Measurements from ENCODE around the gene ERC2. TPM values are rescaled to one million over a fixed set of nuclear protein-coding genes. Genes with fewer than 3 reads are reported as not detected.

ERC2 gene
- total RNA-seq, 6 donors from 2014 or later, result 0.67 to 14.7 (median 1.3) TPM

DNA sequence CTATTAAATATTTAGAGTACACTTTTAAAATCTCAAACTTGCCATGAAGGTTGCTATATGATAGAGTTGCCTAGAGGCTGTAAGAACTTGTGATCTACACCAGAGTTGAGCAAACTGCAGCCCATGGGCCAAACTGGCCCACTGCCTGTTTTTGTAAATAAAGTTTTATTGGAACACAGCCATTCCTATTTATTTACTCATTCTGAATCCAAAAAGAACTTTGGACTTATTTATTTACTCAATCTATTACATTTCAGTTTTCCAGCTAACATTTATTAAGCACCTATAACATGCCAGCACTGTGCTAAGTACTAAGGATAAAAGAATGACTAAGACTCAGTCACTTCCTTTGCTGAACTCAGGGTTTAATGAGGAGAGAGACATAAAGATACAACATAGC, 403.6 kb downstream of the ERC2 start:
- H3K9me3 ChIP-seq, result no peaks in the 10 kb centered on the region
- ATAC-seq (ENCODE audit: low FRiP score in 2 of 2) (no peak), DNase-seq (no peak)
- no peak overlapping the region for H3K4me3 ChIP-seq
- H3K36me3 ChIP-seq, result no peaks in the 10 kb centered on the region
- no peaks in the 10 kb centered on the region for H3K4me1 ChIP-seq
- H3K27ac ChIP-seq, result no peak overlapping the region
- TF ChIP-seq, protein P1, sequence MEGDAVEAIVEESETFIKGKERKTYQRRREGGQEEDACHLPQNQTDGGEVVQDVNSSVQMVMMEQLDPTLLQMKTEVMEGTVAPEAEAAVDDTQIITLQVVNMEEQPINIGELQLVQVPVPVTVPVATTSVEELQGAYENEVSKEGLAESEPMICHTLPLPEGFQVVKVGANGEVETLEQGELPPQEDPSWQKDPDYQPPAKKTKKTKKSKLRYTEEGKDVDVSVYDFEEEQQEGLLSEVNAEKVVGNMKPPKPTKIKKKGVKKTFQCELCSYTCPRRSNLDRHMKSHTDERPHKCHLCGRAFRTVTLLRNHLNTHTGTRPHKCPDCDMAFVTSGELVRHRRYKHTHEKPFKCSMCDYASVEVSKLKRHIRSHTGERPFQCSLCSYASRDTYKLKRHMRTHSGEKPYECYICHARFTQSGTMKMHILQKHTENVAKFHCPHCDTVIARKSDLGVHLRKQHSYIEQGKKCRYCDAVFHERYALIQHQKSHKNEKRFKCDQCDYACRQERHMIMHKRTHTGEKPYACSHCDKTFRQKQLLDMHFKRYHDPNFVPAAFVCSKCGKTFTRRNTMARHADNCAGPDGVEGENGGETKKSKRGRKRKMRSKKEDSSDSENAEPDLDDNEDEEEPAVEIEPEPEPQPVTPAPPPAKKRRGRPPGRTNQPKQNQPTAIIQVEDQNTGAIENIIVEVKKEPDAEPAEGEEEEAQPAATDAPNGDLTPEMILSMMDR (IDR thresholded peaks at IDR 0.05), result no peak
- TF ChIP-seq EP300 (IDR thresholded peaks at IDR 0.05) (no peak), POLR2A (IDR thresholded peaks at IDR 0.05) (no peak), POLR2AphosphoS5 (IDR thresholded peaks at IDR 0.05) (no peak)
- no peaks in the 10 kb centered on the region for H3K27me3 ChIP-seq

DNA sequence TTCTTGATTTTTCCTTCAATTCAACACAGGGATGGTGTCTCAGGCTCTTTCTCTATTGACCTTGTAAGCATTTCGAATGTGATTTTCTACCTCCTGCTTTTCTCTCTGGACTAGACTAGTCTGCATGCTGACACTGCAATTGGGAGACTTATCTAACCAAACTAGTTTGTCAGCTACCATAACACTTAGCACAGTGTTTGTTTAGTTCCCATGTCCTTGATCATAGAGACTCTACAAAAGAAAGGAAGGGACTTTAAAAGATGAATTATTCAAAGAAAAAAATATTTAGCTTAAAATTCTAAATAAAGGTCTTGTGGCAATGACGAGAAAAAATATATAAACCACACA, 407.0 kb downstream of the ERC2 start:
- H3K9me3 ChIP-seq, result no peaks in the 10 kb centered on the region
- H3K4me3 ChIP-seq, result no peak overlapping the region
- ATAC-seq (ENCODE audit: low FRiP score in 2 of 2) (no peak), DNase-seq (no peak)
- no peak overlapping the region for H3K27ac ChIP-seq
- H3K27me3 ChIP-seq, result no peaks in the 10 kb centered on the region
- 47 to 52% methylated on average over 2 of the region's 2 CpGs for WGBS, 2 donors
- no peak for TF ChIP-seq EP300 (IDR thresholded peaks at IDR 0.05)
- TF ChIP-seq POLR2A (IDR thresholded peaks at IDR 0.05), result no peak
- H3K36me3 ChIP-seq, result no peaks in the 10 kb centered on the region
- no peaks in the 10 kb centered on the region for H3K4me1 ChIP-seq

DNA sequence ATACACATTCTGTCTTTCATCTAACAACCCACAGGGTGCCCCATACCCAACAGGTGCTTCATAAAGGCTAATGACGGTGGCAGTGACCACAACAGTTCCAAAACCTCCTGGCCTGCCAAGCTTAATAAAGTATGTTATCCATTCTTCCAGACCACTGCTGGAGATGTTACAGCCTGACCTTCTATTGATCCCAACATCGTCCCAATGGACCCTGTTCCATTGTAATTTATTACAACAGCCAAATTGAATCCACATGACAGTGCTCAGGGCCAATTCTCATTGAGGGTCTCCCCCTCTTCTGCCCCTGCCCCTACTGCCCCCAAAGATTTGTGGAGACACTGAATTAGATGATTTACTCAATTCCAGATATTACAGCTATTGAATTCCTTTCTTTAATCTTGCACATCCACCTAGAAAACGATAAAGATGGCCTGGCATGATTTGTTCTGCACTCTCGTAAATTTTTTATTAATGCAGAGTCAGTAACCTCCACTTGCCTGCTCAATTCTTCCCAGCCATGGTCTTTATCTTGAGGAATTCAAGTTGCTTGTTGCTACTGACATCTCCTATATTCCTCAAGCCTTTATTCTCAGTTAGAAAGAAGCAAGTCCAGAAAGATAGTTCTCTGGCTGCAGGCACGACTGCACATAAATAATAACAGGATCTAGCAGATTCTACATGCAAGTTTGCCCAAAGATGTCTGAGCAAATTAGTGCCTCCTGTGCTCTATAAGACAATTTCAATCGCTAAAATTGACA, 407.6 kb downstream of the ERC2 start:
- DNase-seq (no peak), ATAC-seq (ENCODE audit: low FRiP score in 2 of 2) (no peak)
- Histone ChIP-seq H3K9me3 (no peaks in the 10 kb centered on the region), H3K4me1 (no peaks in the 10 kb centered on the region), H3K27ac (no peak overlapping the region), H3K27me3 (no peaks in the 10 kb centered on the region), H3K36me3 (no peaks in the 10 kb centered on the region), H3K4me3 (no peak overlapping the region)
- TF ChIP-seq POLR2A (IDR thresholded peaks at IDR 0.05) (no peak), POLR2AphosphoS5 (IDR thresholded peaks at IDR 0.05) (no peak), EP300 (IDR thresholded peaks at IDR 0.05) (no peak)
- TF ChIP-seq, protein P1 (IDR thresholded peaks at IDR 0.05), result no peak
- 73 to 84% methylated on average over 6 of the region's 6 CpGs for WGBS, 2 donors

DNA sequence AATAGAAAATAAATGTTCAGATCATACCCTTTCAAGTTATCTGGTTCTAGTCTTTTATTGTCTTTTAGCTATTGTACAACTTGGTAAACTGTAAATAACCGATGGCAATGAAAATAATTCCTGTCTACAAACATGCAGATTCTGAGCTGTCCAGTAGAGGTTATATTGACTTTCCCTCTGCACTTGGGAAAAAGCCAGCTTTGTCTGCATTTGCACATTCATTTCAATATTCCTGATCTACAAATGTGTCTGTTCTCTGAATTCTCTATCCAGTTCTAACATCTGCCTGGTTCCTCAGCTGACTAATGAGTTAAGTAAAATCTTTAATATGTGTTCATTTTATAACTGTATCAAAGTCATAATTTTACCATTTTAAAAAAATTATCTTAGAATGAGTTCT, 408.5 kb downstream of the ERC2 start:
- DNase-seq, result no peak
- no peak for TF ChIP-seq EP300 (IDR thresholded peaks at IDR 0.05)
- TF ChIP-seq POLR2A (IDR thresholded peaks at IDR 0.05), result no peak
- TF ChIP-seq, protein P1 (IDR thresholded peaks at IDR 0.05), result no peak
- no peak for TF ChIP-seq POLR2AphosphoS5 (IDR thresholded peaks at IDR 0.05)
- 73 to 81% methylated on average over 1 of the region's 1 CpG for WGBS, 2 donors

DNA sequence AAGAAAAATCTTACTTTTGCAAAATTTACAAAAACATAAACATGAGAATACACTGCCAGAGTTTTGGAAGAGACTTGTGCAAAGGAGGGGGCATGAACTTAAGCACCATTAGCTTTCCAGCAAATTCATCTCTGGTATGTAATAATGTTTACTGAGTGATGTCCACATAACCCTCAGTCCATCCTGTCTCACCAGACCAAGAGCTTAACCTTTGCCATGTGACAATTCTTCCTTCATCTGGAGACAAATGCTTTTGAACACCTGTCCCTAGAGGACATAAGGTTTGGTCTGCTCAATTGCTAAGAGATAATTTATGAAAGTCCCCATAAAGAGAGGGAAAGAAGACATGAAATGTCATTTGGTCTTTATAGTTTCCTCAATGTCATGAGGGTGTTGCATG, 412.3 kb downstream of the ERC2 start:
- Histone ChIP-seq H3K36me3 (no peaks in the 10 kb centered on the region), H3K9me3 (no peaks in the 10 kb centered on the region), H3K27me3 (no peaks in the 10 kb centered on the region), H3K27ac (no peak overlapping the region), H3K4me3 (no peak overlapping the region), H3K4me1 (no peaks in the 10 kb centered on the region)
- TF ChIP-seq, protein P1 (IDR thresholded peaks at IDR 0.05), result no peak
- no peak for TF ChIP-seq POLR2A (IDR thresholded peaks at IDR 0.05)
- TF ChIP-seq EP300 (IDR thresholded peaks at IDR 0.05), result no peak
- no peak for TF ChIP-seq POLR2AphosphoS5 (IDR thresholded peaks at IDR 0.05)
- ATAC-seq (ENCODE audit: low FRiP score in 2 of 2), result no peak
- DNase-seq, result no peak

More for the DNA sequence above, 408.5 kb downstream of the ERC2 start:
- Histone ChIP-seq H3K9me3 (no peaks in the 10 kb centered on the region), H3K27ac (no peak overlapping the region), H3K4me1 (no peaks in the 10 kb centered on the region), H3K4me3 (no peak overlapping the region), H3K36me3 (no peaks in the 10 kb centered on the region), H3K27me3 (no peaks in the 10 kb centered on the region)
- no peak for ATAC-seq (ENCODE audit: low FRiP score in 2 of 2)

All from upper lobe of left lung (tissue), 6 donors.